Uterus (tissue), 2 donors: ENCODE measurements around the gene SND1.

Source experiments
- POLR2A ChIP-seq, 2 donors: fragments of 450-650 bp; IDR thresholded peaks; one replicate each; pipeline ENCODE4 v1.6.1; 2016; ENCODE audit warnings: antibody characterized with exemption in 2 of 2, mild to moderate bottlenecking in 1 of 2, moderate library complexity in 1 of 2
- TF ChIP-seq, protein P1 (sequence below), 4 experiments: fragments of 200-600 bp in 2 of 4; fragments of 450-650 bp in 2 of 4; sonication (generic) in 2 of 4; IDR thresholded peaks; one replicate each; pipeline ENCODE4 v1.5.1; 2016 to 2019; ENCODE audit warnings: antibody characterized with exemption in 4 of 4, mild to moderate bottlenecking in 2 of 4, moderate library complexity in 1 of 4

DNA sequence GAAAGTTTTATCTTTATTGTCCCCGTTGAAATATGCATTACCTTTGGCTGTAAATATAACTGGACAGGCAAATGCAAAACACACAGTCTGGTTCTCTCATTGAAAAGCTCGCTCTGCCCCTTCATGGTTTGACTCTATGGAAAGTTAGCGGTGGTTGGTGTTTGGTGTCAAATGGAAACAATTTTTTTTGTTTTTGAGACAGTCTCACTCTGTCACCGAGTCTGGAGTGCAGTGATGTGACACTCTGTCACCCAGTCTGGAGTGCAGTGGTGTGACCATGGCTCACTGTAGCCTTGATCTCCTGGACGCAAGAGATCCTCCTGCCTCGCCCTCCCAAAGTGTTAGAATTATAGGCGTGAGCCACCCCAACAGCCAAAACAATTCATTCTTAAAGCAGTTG is 229.6 kb downstream of the SND1 start:
- TF ChIP-seq, protein P1, sequence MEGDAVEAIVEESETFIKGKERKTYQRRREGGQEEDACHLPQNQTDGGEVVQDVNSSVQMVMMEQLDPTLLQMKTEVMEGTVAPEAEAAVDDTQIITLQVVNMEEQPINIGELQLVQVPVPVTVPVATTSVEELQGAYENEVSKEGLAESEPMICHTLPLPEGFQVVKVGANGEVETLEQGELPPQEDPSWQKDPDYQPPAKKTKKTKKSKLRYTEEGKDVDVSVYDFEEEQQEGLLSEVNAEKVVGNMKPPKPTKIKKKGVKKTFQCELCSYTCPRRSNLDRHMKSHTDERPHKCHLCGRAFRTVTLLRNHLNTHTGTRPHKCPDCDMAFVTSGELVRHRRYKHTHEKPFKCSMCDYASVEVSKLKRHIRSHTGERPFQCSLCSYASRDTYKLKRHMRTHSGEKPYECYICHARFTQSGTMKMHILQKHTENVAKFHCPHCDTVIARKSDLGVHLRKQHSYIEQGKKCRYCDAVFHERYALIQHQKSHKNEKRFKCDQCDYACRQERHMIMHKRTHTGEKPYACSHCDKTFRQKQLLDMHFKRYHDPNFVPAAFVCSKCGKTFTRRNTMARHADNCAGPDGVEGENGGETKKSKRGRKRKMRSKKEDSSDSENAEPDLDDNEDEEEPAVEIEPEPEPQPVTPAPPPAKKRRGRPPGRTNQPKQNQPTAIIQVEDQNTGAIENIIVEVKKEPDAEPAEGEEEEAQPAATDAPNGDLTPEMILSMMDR (IDR thresholded peaks at IDR 0.05) = no peak
- no peak for TF ChIP-seq POLR2A (IDR thresholded peaks at IDR 0.05)
